GM12873 (cell line): ENCODE measurements around the gene TASL.

Experiments
- CTCF ChIP-seq: IDR thresholded peaks from 2 replicates; pipeline ENCODE4 v1.5.1; 2012; ENCODE audit warnings: low read depth, mild to moderate bottlenecking, moderate library complexity, low read length, control low read depth; ENCODE audit not compliant: insufficient read depth; ENCODE audit errors: missing control alignments

TASL gene

GRCh38 chrX:30533266-30533665, 44.3 kb downstream of the TASL start:
- TF ChIP-seq CTCF, result no peak

- TF ChIP-seq CTCF, result no peak
Measured at GRCh38 chrX:30530606-30531005, 47.0 kb downstream of the TASL start.

GRCh38 chrX:30525732-30526131, 51.8 kb downstream of the TASL start:
- no peak for TF ChIP-seq CTCF

GRCh38 chrX:30521440-30522182, 56.0 kb downstream of the TASL start:
- TF ChIP-seq CTCF, result no peak

DNA sequence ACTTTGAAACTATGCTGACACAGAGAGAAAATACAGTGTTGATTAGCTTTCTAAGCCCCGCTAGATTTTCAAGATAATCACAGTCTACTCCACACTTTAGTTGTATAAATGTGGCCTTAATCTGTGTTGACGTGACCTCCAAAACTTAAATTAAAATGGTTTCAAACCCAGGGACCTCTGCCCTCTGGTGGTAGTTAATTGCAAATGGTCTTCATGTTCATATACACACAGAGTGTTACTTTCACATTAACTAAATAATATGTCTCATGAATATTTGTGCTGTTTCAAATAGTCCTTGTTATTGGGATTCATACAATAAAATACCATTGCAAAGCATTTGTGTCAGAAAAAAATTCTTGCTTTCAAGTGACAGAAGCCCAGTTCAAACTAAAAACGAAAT, 64.3 kb downstream of the TASL start:
- peak; percentile 61 for TF ChIP-seq CTCF
